HepG2 (cell line): ENCODE results near the gene SLC2A10. TPM values are rescaled to one million over a fixed set of nuclear protein-coding genes. Genes with fewer than 3 reads are reported as not detected.

Experiments used
- CCDC6 ChIP-seq: sonication (generic); formaldehyde crosslinking; IDR thresholded peaks from 2 replicates; pipeline ENCODE4 v1.8.1; 2022; ENCODE audit warnings: mild to moderate bottlenecking, missing genetic modification reagents, moderate library complexity
- ESRRA ChIP-seq: sonication (generic); formaldehyde crosslinking; IDR thresholded peaks from 2 replicates; pipeline ENCODE4 v1.5.1; 2020; ENCODE audit warnings: mild to moderate bottlenecking, low read depth, missing genetic modification reagents
- GTF2F1 ChIP-seq: fragments of 150-350 bp; IDR thresholded peaks from 2 replicates; pipeline ENCODE4 v1.6.1; 2014; ENCODE audit warnings: low read length
- HDAC6 ChIP-seq: fragments of 200-600 bp; sonication (generic); IDR thresholded peaks from 2 replicates; pipeline ENCODE4 v1.7.0; 2017; ENCODE audit warnings: mild to moderate bottlenecking, antibody characterized with exemption, low read length, low read depth
- HNF4G ChIP-seq, 2 experiments: sonication (generic) in 1 of 2; formaldehyde crosslinking in 1 of 2; IDR thresholded peaks; 2 replicates each; pipeline versions ENCODE4 v1.4.0 to v1.6.1; 2011 to 2020; ENCODE audit warnings: borderline replicate concordance in 2 of 2, low read depth in 2 of 2, mild to moderate bottlenecking in 2 of 2, low read length in 1 of 2, missing genetic modification reagents in 1 of 2, moderate library complexity in 1 of 2
- KDM5B ChIP-seq: sonication (generic); formaldehyde crosslinking; IDR thresholded peaks from 2 replicates; pipeline ENCODE4 v1.4.0; 2020; ENCODE audit warnings: missing genetic modification reagents, mild to moderate bottlenecking, borderline replicate concordance
- MLLT10 ChIP-seq: sonication (generic); formaldehyde crosslinking; IDR thresholded peaks from 2 replicates; pipeline ENCODE4 v1.4.0; 2020; ENCODE audit warnings: missing genetic modification reagents
- PAXIP1 ChIP-seq: sonication (generic); formaldehyde crosslinking; conservative IDR thresholded peaks from 2 replicates; pipeline ENCODE4 v1.4.0; 2020; ENCODE audit warnings: mild to moderate bottlenecking, missing genetic modification reagents, moderate library complexity
- RELA ChIP-seq: sonication (generic); formaldehyde crosslinking; IDR thresholded peaks from 2 replicates; pipeline ENCODE4 v1.4.0; 2020; ENCODE audit warnings: missing genetic modification reagents
- RFX5 ChIP-seq: IDR thresholded peaks from 2 replicates; pipeline ENCODE4 v1.6.1; 2011; ENCODE audit warnings: low read depth, low read length, improper control_type of control experiment
- SETDB1 ChIP-seq: sonication (generic); formaldehyde crosslinking; IDR thresholded peaks from 2 replicates; pipeline ENCODE4 v1.5.1; 2020; ENCODE audit warnings: missing genetic modification reagents, mild to moderate bottlenecking, borderline replicate concordance
- SKI ChIP-seq: fragments of 450-650 bp; IDR thresholded peaks from one replicate; pipeline ENCODE4 v1.6.1; 2018; ENCODE audit warnings: mild to moderate bottlenecking; ENCODE audit not compliant: partially characterized antibody
- SNAPC5 ChIP-seq: sonication (generic); formaldehyde crosslinking; IDR thresholded peaks from 2 replicates; pipeline ENCODE4 v1.8.1; 2023; ENCODE audit warnings: mild to moderate bottlenecking, missing genetic modification reagents, borderline replicate concordance
- THAP8 ChIP-seq: sonication (generic); formaldehyde crosslinking; IDR thresholded peaks from 2 replicates; pipeline ENCODE4 v1.5.1; 2020; ENCODE audit warnings: missing genetic modification reagents, mild to moderate bottlenecking, borderline replicate concordance
- YEATS2 ChIP-seq: sonication (generic); formaldehyde crosslinking; IDR thresholded peaks from 2 replicates; pipeline ENCODE4 v1.4.0; 2020; ENCODE audit warnings: missing genetic modification reagents, borderline replicate concordance
- ZNF256 ChIP-seq: sonication (generic); formaldehyde crosslinking; conservative IDR thresholded peaks from 2 replicates; pipeline ENCODE4 v1.4.0; 2020; ENCODE audit warnings: missing genetic modification reagents
- ZNF530 ChIP-seq: sonication (generic); formaldehyde crosslinking; IDR thresholded peaks from 2 replicates; pipeline ENCODE4 v1.5.0; 2020; ENCODE audit warnings: low read depth, mild to moderate bottlenecking, missing genetic modification reagents
- ZNF574 ChIP-seq: sonication (generic); formaldehyde crosslinking; IDR thresholded peaks from 2 replicates; pipeline ENCODE4 v1.4.0; 2020; ENCODE audit warnings: missing genetic modification reagents
- ZNF644 ChIP-seq: IDR thresholded peaks from 2 replicates; pipeline ENCODE4 v1.6.1; 2016; ENCODE audit warnings: low read depth
- ZNF7 ChIP-seq: IDR thresholded peaks from 2 replicates; pipeline ENCODE4 v1.6.1; 2016; ENCODE audit warnings: missing biosample characterization, missing genetic modification reagents
- ZNF816 ChIP-seq: sonication (generic); formaldehyde crosslinking; IDR thresholded peaks from 2 replicates; pipeline ENCODE4 v1.8.0; 2022; ENCODE audit warnings: missing genetic modification reagents, mild to moderate bottlenecking, borderline replicate concordance
- ZSCAN21 ChIP-seq: sonication (generic); formaldehyde crosslinking; IDR thresholded peaks from 2 replicates; pipeline ENCODE4 v1.8.0; 2022; ENCODE audit warnings: mild to moderate bottlenecking, missing genetic modification reagents, moderate library complexity, borderline replicate concordance
- polyA plus RNA-seq, 8 experiments: library from polyadenylated mRNA; depleted of rRNA in 3 of 8; stranded (reverse) in 7 of 8; unstranded in 1 of 8; fragments of >200 nt; fragmentation: Illumina TruSeq in 4 of 8; extraction: Trizol in 4 of 8; gene quantifications; 2 replicates each; pipeline versions ENCODE4 v1.2.1 to v1.2.3, GENCODE V29; 2011 to 2016; ENCODE audit warnings: low read depth in 4 of 8, missing spikeins in 1 of 8, mixed read lengths in 1 of 8; ENCODE audit not compliant: insufficient read depth in 1 of 8
- total RNA-seq, 5 experiments: library from RNA; depleted of rRNA; stranded (reverse); fragments of >200 nt; fragmentation: Illumina TruSeq; extraction: Trizol; gene quantifications; 2 replicates each; pipeline ENCODE4 v1.2.3, GENCODE V29; 2016; ENCODE audit warnings: low read depth in 1 of 5

Gene SLC2A10
- total and polyA plus RNA-seq, 2 of the 13 experiments (the other 11 are each of a cell fraction or from before 2014, with no cell fraction given): 16.0 to 18.4 TPM

- peak; percentile 82; the same call in 1 of the 2 replicates for TF ChIP-seq ZNF530 (CRISPR knock-in tag)
- TF ChIP-seq SETDB1 (CRISPR knock-in tag): no peak; the same call in 1 of the 2 replicates
- TF ChIP-seq ZNF256 (CRISPR knock-in tag): peak; percentile 97
- TF ChIP-seq PAXIP1: peak; percentile 45; the same call in 1 of the 2 replicates
- peak; percentile 89 for TF ChIP-seq ZNF574 (CRISPR knock-in tag)
- TF ChIP-seq KDM5B (CRISPR knock-in tag): peak; percentile 99
- no peak for TF ChIP-seq MLLT10
- TF ChIP-seq THAP8 (CRISPR knock-in tag): no peak
- TF ChIP-seq ZNF7 (CRISPR knock-in tag): 0 out of 2 replicates have a peak, but pooled peaks have one; percentile 0
- TF ChIP-seq RELA (CRISPR knock-in tag): no peak
- peak; percentile 83; the same call in 1 of the 2 replicates for TF ChIP-seq ZNF816 (CRISPR knock-in tag)
- no peak for TF ChIP-seq CCDC6 (CRISPR knock-in tag)
- peak; percentile 41; the same call in 1 of the 2 replicates for TF ChIP-seq ESRRA (CRISPR knock-in tag)
- TF ChIP-seq ZNF644 (CRISPR knock-in tag): no peak
- TF ChIP-seq YEATS2 (CRISPR knock-in tag): peak; percentile 93
- TF ChIP-seq SKI: peak; percentile 31
- peak; percentile 76; the same call in 1 of the 2 replicates for TF ChIP-seq SNAPC5 (CRISPR knock-in tag)
- TF ChIP-seq ZSCAN21 (CRISPR knock-in tag): peak; percentile 39; the same call in 1 of the 2 replicates
- TF ChIP-seq HNF4G (IDR thresholded peaks at IDR 0.05; ENCODE audit: borderline replicate concordance, low read depth, low read length): peak; percentile 77; the same call in 1 of the 2 replicates
- TF ChIP-seq HNF4G (CRISPR knock-in tag; IDR thresholded peaks at IDR 0.05; ENCODE audit: borderline replicate concordance, low read depth): peak; percentile 48; the same call in 1 of the 2 replicates
- TF ChIP-seq HDAC6: no peak
- no peak for TF ChIP-seq GTF2F1
- TF ChIP-seq RFX5: 0 out of 2 replicates have a peak, but pooled peaks have one; percentile 6
These were observed 20.2 kb upstream of the SLC2A10 start, which contains the start of gene TP53RK (continued) for GRCh38 chr20:46689082-46689753.
